A549 treated with AZD9567 at 1 μM for 4 hours (cell line): ENCODE results near the gene COA6. TPM values are rescaled to one million over a fixed set of nuclear protein-coding genes. Genes with fewer than 3 reads are reported as not detected.

Experiments used
- total RNA-seq: library from RNA; stranded (reverse); fragments of 200-300 nt; extraction: Qiagen RNA extraction; gene quantifications from 5 replicates; pipeline ENCODE4 v1.2.3, GENCODE V29; 2022; ENCODE audit not compliant: insufficient read depth

The COA6 gene
- 63.7 to 85.6 TPM (median 81.9 TPM) in 5 replicates for total RNA-seq

GRCh38 chr1:234373064-234373958, at the start of gene COA6:
COA6 (plus strand) TSS chr1:234373456; CDS start chr1:234373467, 11 bp downstream.

Other genes with a start within 250 kb of the COA6 start
- 11.1 to 15.1 TPM (median 12.3 TPM) in 5 replicates for gene TARBP1, start 105.7 kb downstream of the COA6 start, total RNA-seq
- gene IRF2BP2, start 236.7 kb downstream of the COA6 start, total RNA-seq: 67.1 to 80.3 TPM (median 76.5 TPM) in 5 replicates